ENCODE results near the gene NCAPH2. TPM values are rescaled to one million over a fixed set of nuclear protein-coding genes. Genes with fewer than 3 reads are reported as not detected.
"Not testable (repeated sequence)": the region's sequence is repeated elsewhere in the genome, so short reads cannot be mapped to it uniquely, and the experiment has no call there.

The NCAPH2 gene
- total RNA-seq, 1 donor from 2014 or later: 41.2 TPM

- Mint-ChIP-seq H3K9me3 (no peaks in the 10 kb centered on the region), H3K27ac (no peak overlapping the region), H3K4me1 (no peaks in the 10 kb centered on the region), H3K27me3 (ENCODE audit: insufficient read depth, low read depth) (peaks cover 4% of the 10 kb centered on the region), H3K4me3 (no peak overlapping the region), H3K36me3 (peaks cover 15% of the 10 kb centered on the region)
- Histone ChIP-seq H3K4me3 (no peak overlapping the region), H4K20me1 (ENCODE audit: low read depth) (peaks cover 12% of the 10 kb centered on the region), H3K27ac (no peak overlapping the region), H3K79me2 (ENCODE audit: low read depth) (peaks cover 43% of the 10 kb centered on the region), H3F3A (ENCODE audit: low read depth) (no peaks in the 10 kb centered on the region), H3K36me3 (no peaks in the 10 kb centered on the region), H3K27me3 (no peaks in the 10 kb centered on the region), H3K4me1 (no peaks in the 10 kb centered on the region), H3K9ac (no peak overlapping the region), H2AFZ (replicated peaks) (no peak overlapping the region), H3K9me3 (ENCODE audit: low read depth) (no peaks in the 10 kb centered on the region), H3K4me2 (no peak overlapping the region)
- TF ChIP-seq EZH2 (IDR thresholded peaks at IDR 0.05): no peak
- no peak for TF ChIP-seq CTCF (IDR thresholded peaks at IDR 0.05)
- no peak for TF ChIP-seq EZH2phosphoT487 (IDR thresholded peaks at IDR 0.05)
- DNase-seq (ENCODE audit: low spot score): no peak
These were observed 9.7 kb downstream of the NCAPH2 start for GRCh38 chr22:50517495-50518260.

GRCh38 chr22:50518606-50519005, 10.6 kb downstream of the NCAPH2 start:
- Histone ChIP-seq H3K4me3 (no peak overlapping the region), H3K4me2 (no peak overlapping the region), H3K36me3 (no peaks in the 10 kb centered on the region), H2AFZ (replicated peaks) (no peak overlapping the region), H3F3A (ENCODE audit: low read depth) (no peaks in the 10 kb centered on the region), H4K20me1 (ENCODE audit: low read depth) (peaks cover 3% of the 10 kb centered on the region), H3K9ac (no peak overlapping the region), H3K4me1 (no peaks in the 10 kb centered on the region), H3K9me3 (ENCODE audit: low read depth) (no peaks in the 10 kb centered on the region), H3K27ac (no peak overlapping the region), H3K79me2 (ENCODE audit: low read depth) (peaks cover 34% of the 10 kb centered on the region), H3K27me3 (no peaks in the 10 kb centered on the region)
- H3K36me3 Mint-ChIP-seq: peaks cover 18% of the 10 kb centered on the region
- peaks cover 6% of the 10 kb centered on the region for H3K27me3 Mint-ChIP-seq (ENCODE audit: insufficient read depth, low read depth)
- no peaks in the 10 kb centered on the region for H3K9me3 Mint-ChIP-seq
- TF ChIP-seq CTCF (IDR thresholded peaks at IDR 0.05) (no peak), EZH2phosphoT487 (IDR thresholded peaks at IDR 0.05) (no peak), EZH2 (IDR thresholded peaks at IDR 0.05) (no peak)
- H3K4me3 Mint-ChIP-seq: no peak overlapping the region
- no peak overlapping the region for H3K27ac Mint-ChIP-seq
- H3K4me1 Mint-ChIP-seq: no peaks in the 10 kb centered on the region
- DNase-seq (ENCODE audit: low spot score): no peak

- Mint-ChIP-seq H3K27ac (no peak overlapping the region), H3K27me3 (ENCODE audit: insufficient read depth, low read depth) (peaks cover 6% of the 10 kb centered on the region), H3K4me1 (no peaks in the 10 kb centered on the region), H3K36me3 (peaks cover 18% of the 10 kb centered on the region), H3K9me3 (no peaks in the 10 kb centered on the region), H3K4me3 (no peak overlapping the region)
- Histone ChIP-seq H3K27me3 (no peaks in the 10 kb centered on the region), H3K9ac (no peak overlapping the region), H3F3A (ENCODE audit: low read depth) (peaks cover 1% of the 10 kb centered on the region), H3K36me3 (no peaks in the 10 kb centered on the region), H2AFZ (replicated peaks) (no peak overlapping the region), H3K79me2 (ENCODE audit: low read depth) (peaks cover 28% of the 10 kb centered on the region), H3K9me3 (ENCODE audit: low read depth) (no peaks in the 10 kb centered on the region), H3K4me1 (no peaks in the 10 kb centered on the region), H4K20me1 (ENCODE audit: low read depth) (peaks cover 6% of the 10 kb centered on the region), H3K4me3 (no peak overlapping the region), H3K27ac (no peak overlapping the region), H3K4me2 (no peak overlapping the region)
- no peak for TF ChIP-seq CTCF (IDR thresholded peaks at IDR 0.05)
- TF ChIP-seq EZH2 (IDR thresholded peaks at IDR 0.05): no peak
- TF ChIP-seq EZH2phosphoT487 (IDR thresholded peaks at IDR 0.05): no peak
- DNase-seq (ENCODE audit: low spot score): no peak
These were observed 11.1 kb downstream of the NCAPH2 start for GRCh38 chr22:50519151-50519550.

- not testable (repeated sequence) for H3F3A ChIP-seq (ENCODE audit: low read depth); H3K27ac ChIP-seq; H3K4me3 Mint-ChIP-seq; H3K27me3 ChIP-seq; H2AFZ ChIP-seq (replicated peaks); H3K9me3 ChIP-seq (ENCODE audit: low read depth); H3K9ac ChIP-seq; H3K4me1 Mint-ChIP-seq; H3K4me3 ChIP-seq; H3K4me1 ChIP-seq; H3K9me3 Mint-ChIP-seq; H3K4me2 ChIP-seq; DNase-seq (ENCODE audit: low spot score); H3K36me3 ChIP-seq; H3K27ac Mint-ChIP-seq
- Histone ChIP-seq H4K20me1 (ENCODE audit: low read depth) (peaks cover 15% of the 10 kb centered on the region), H3K79me2 (ENCODE audit: low read depth) (peaks cover 27% of the 10 kb centered on the region)
- peaks cover 15% of the 10 kb centered on the region for H3K36me3 Mint-ChIP-seq
- H3K27me3 Mint-ChIP-seq (ENCODE audit: insufficient read depth, low read depth): peaks cover 10% of the 10 kb centered on the region
These were observed 12.2 kb downstream of the NCAPH2 start for GRCh38 chr22:50520184-50520583.

Data from neural progenitor cell (in vitro differentiated cells).